A673 (cell line): Measurements from ENCODE around the gene DHRS12.

ENCODE experiments used
- CTCF ChIP-seq: fragments of 300-800, 200-600 bp; sonication (generic); conservative IDR thresholded peaks from 2 replicates; pipeline ENCODE4 v1.5.1; 2017; ENCODE audit warnings: low read depth, mild to moderate bottlenecking, antibody characterized with exemption, low read length, moderate library complexity, mixed read lengths
- EZH2 ChIP-seq: fragments of 200-600 bp; sonication (generic); IDR thresholded peaks from 2 replicates; pipeline ENCODE4 v1.6.1; 2017; ENCODE audit warnings: borderline replicate concordance, low read depth, mild to moderate bottlenecking, mixed read lengths, antibody characterized with exemption, low read length; ENCODE audit not compliant: poor library complexity, severe bottlenecking

DNA sequence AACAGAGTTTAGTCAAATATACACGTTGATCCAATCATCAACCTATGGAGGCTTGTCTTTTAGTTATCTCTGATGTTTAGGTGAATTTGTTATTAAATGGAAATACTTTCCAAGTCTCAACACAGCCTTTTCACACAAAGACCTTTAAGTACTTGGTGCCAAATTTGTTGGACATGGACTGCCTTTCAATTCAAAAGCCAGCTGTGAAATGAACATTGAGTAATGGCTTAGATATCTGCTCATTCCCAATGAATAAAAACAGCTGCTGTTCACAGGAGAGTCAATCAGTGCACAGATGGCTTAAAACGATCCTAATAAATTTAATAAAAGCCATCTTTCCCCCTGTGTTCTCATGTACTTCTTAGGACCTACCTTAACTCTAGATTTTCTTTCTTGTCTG, 19.9 kb upstream of the DHRS12 start:
- TF ChIP-seq CTCF = no peak
- TF ChIP-seq EZH2 = no peak
